ENCODE results near the gene RMDN3.

Gene RMDN3

GRCh38 chr15:40772014-40772413 is 17.0 kb upstream of the RMDN3 start:
- no peak for DNase-seq

- DNase-seq: no peak
Observed at GRCh38 chr15:40771242-40771641, 16.2 kb upstream of the RMDN3 start.

DNA sequence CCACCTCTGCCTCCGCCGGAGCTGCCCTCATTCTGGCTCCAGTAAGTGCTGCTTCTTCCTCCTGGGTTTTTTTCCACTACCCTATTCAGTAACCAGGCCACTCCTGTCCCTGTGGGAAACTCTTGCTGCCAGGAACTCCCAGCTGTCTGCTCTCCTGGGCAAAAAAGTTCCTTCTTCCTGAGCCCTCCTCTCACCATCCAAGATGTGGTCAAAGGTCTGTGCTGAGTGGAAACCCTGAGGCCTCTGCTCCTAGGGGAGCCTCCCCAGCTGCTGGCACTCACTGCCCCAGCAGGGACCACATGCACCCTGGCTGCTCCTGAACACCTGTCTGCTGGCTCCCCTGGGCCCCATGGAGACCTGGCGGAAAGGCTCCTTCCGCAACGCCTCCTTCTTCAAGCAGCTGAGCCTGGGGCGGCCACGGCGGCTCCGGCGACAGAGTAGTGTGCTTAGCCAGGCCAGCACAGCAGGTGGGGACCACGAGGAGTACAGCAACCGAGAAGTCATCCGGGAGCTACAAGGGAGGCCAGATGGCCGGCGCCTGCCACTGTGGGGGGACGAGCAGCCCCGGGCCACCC is 15.2 kb upstream of the RMDN3 start:
- DNase-seq: peak; percentile 18

GRCh38 chr15:40769274-40770146 is 14.5 kb upstream of the RMDN3 start, which contains the start of gene C15orf62:
Gene C15orf62, plus strand, starts transcription at chr15:40769980. Its CDS starts 516 bp downstream, at chr15:40770496.
- DNase-seq: peak; percentile 85

DNA sequence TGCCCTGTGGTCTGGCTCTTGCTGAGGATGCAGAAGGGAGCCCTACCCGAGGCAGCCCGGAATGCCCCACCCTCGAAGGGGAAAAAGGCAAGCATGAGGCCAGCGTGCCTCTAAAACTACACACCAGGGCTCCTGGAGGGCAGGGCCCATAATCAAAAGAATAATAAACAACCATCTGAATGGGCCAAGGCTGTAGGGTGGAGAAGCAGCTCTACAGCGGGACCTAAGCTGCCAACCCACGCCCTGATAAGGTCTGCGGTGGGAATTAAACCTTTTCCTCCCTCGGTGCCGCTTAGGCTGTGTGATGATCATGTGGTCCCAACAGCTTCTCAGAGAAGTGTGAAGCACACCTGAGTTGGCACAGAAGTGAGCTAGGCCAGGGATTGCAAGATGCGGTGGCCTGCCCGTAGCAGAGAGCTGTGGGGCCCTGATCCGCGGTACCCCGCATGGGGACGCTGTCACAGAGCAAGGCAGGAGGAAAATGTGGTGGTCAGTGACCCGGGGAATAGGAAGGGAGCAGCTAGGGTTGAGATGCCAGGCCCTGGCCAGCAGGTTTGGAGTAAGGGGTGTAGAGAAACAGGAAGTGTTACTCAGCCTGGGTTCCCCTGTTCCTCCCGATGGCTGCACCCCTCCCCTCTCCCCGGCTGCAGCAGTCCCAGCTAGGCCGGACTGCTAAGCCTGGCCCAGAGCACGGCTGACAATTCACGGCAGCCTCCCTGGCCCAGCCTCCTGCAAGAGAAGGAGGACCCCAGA is 13.6 kb upstream of the RMDN3 start:
- DNase-seq: no peak

DNA sequence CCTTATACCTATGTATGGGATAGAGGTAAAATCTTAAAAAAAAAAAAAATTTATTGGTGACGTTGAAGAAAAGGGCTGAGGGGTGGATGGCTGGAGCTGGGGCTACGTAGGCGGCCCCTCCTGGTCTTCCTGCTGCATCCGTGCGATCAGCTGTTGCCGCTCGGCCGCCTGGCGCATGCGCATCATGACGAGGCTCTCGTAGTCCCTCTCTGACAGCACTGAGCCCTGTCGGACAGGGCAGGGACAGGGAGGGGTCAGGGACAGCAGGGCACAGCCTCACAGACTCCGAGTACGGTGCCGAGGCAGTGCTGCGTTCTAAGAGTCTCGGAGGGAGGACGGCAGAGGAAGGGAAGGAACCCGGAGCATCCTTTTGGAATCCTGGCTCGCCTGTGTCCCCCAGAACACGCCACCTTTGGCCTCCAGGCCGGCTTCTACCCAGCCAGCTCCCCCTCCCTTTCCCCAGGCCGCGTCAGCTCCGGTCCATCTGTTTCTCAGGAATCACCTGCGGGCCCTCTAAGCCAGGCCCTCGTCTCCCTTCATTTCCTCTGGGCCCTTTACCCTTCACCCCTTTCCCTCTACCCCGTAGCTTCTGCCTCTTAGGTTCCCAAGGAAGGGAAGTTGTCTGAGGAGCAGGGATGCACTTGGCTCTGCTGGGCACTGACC is 12.9 kb upstream of the RMDN3 start:
- DNase-seq: no peak

DNA sequence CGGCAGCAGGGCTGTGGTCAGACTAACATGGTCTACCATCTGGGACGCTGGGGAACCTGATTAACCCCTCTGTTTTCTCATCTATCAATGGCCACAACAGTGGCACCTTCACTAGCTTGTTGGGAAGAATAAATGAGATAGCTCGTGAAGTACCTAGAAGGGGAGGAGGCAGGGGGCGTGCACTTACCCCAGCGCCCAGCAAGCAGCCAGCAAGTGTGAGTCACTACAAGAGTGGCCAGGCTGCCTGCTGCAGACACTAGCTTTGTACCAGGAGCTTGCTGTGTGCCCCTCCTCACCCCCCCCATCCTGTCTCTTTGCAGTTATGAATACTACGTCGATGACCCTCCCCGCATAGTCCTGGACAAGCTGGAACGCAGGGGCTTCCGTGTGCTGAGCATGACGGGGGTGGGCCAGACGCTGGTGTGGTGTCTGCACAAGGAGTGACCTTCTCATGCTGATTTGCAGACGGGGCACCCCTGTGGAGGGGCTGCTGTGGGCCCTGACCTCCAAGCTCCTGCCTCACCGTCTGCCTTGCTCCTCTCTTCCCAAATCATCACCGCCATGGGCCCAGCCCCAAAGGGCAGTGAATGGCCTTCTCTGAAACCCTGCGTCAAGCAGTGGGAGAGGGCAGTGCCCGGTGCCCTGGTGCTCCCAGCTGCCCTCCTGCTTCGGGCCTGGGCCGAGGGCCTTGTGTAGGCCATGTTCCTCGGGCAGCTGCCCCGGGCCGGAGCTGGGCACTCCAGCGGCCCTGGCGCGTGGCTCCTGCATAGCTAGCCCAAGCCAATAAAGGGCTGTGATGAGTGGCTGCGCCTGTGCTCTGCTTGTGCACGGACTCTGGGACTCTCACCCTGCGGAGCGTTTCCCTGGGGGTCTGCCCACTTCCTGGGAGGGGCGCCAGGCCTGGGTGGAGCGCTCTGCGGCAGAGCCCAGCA is 12.1 kb upstream of the RMDN3 start:
- no peak for DNase-seq

DNA sequence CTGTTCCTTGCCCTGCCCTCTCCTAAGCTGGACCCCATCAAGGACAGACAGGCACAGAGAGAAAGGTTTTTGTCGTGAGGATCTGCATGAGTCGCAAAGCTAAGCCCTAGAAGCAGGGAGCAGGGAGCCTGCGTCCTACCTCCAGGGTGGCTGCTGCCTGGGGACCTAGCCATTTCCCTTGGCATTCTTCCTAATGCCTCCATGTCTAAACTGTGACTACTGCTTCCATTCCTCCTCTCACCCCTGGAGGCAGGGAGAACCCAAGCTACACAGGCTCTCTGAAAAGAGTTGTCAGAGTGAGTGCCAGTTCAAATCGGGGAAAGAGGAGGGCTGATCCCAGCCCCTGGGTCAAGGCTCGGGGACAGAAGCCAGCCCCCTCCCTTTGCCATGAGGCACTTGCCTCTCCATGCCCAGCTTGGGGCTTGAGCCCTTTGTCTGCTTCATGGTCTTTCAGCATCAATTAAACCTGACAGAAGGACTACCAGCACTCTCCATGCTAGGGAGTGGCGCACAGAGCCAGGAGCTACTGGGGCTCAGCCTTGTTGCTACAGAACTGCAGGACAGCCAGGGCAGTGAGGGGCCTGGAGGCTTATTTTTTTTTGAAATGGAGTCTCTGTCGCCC is 11.3 kb upstream of the RMDN3 start:
- DNase-seq: no peak

- DNase-seq: no peak
Observed at GRCh38 chr15:40764629-40765103, 9.6 kb upstream of the RMDN3 start.

DNA sequence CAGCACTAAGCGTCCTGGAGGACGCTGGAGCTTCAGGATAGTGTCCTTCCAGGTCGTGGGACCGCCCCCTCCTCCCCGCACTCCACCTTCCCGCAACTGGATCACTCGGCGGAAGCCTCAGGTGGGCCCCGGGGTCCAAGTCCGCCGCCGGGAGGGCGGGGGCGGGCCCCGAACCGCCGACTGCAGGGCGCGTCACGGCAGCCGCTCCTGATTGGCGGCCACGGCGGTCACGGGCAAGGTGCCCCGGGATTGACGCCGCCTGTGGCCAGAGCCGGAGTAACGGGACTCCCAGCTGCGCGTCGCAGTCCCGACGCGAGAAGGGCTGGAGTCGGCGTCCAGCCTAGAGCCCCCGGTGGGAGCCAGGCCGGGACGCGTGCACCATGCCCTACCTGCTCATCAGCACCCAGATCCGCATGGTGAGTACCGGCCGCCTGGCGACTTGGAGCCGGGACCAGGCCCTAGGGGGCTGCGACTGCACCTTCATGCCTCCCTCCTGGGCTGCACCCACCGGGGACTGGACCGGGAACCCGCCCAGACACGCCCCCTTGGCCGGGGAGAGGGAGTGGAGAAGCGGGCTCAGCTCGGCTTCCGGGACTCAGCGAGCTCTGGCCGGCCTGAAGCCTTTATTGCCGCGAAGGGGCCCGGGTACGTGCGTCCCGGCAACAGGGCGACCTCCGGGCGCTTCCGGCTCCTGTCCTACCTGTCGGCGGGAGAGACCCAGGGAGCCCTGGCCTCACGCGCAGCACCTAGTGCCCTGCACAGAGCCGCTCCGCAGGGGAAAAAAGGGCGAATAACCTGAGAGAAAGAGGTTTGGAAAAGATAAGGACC is 9.0 kb upstream of the RMDN3 start, which contains the start of gene GCHFR:
GCHFR (plus strand) TSS at position 268 of the 828 bp plus-strand sequence; CDS start at position 381, 113 bp downstream.
- no peak for DNase-seq

DNA sequence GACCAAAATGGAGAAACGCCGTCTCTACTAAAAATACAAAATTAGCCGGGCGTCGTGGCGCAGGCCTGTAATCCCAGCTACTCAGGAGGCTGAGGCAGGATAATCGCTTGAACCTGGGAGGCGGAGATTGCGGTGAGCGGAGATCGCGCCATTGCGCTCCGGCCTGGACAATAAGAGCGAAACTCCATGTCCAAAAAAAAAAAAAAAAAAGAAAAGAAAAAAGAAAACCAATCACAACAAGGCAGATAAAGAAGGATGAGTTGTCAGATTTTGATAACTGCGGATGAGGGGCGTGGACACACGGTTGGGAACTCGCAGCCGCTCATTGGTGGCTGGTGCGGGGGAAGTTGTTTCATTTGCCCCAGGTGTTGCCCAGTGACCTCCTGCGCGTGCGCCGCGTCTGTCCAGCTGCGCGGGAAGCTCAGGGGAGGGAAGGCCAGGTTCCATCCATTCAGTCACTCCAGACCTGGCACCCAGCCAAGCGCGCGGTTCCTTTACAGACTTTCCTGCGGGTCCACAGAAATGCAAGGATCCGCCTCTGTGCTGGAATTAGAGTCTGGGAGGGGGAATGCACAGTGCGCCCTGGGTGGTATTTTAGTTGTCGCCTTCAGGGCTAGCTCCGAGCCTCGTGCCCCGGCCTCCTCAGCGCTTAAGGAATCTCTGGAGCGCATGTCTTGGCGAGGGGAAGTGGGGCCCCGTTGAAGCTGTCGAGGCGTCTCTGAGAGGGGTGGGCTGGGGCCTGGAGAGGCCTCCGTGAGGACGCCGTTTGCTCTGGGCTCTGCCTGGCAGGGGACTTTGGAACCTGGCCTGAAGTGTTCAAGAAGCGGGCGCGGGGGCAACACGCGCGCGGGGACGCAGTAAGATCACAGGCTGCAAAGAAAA is 8.1 kb upstream of the RMDN3 start:
- DNase-seq: peak; percentile 54

DNA sequence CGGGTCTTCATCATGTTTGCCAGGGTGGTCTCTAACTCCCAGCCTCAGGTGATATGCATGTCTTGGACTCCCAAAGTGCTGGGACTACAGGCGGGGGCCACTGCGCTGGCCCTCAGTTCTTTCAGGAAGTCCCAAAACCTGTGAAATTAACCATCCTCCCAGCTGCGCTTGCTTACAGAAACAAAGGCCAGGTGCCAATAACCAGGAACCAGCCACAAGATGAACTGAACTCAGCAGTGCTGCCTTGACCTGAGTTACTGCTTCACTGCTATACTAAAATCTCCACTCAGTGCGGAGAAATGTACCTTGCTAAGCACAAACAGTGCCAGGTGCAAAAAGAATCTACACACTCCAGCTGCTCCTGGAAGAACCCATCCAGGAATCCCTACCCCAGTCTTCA is 4.9 kb upstream of the RMDN3 start:
- DNase-seq: no peak

DNA sequence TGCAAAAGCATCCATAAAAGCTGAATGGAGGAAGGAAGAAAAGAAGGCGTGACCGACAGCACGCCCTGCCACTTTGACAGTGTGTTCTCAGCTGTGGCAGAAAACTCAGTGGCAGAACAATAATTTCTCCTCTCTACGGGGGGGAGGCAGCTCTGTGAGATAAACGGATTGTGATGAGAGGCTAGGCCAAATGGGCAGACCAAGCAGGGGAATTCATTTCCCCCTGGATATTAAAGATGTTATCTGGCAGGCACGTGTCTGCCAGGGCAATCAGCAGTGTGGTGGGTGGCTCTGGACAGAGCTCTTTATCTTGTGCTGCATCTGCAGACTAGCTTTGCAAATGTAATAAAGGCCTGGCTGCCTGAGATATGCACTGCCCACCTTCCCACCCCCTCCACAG is 1.9 kb upstream of the RMDN3 start:
- DNase-seq: peak; percentile 48

DNA sequence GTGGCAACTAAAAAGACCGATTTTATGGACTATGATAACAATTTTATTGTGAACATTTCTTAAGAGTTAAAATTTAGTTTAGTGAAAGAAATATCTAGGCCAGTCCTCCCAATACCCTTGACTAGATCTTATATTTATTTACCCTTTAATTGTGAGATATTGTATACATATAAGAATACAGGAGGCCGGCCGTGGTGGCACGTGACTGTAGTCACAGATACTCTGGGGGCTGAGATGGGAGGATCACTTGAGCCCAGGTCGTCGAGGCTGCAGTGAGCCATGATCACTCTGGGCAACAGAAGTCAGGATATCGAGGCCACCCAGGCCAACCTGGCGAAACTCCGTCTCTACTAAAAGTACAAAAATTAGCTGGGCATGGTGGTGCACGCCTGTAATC is 756 bp upstream of the RMDN3 start:
- peak; percentile 8 for DNase-seq

- no peak for DNase-seq
Observed at GRCh38 chr15:40754574-40754882, 526 bp downstream of the RMDN3 start.

DNA sequence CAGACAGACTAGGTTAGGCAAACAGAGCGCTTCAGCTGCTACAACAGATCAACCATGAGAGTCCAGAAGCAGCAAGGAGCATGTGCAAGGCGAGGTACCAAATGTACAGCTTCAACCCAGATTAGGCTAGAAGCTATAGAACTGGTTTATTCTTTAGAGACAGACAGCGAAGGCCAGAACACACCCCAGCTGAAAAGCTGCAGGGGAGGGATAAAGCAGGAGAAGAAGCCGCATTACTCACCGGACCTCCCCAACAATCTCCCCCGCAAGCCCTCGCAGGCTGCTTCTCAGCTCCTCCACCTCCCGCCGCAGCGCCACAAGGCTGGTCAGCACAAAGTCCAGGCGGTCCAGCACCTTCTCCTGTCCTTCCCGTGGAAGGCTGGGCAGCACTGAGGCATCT is 3.3 kb downstream of the RMDN3 start:
- no peak for DNase-seq

DNA sequence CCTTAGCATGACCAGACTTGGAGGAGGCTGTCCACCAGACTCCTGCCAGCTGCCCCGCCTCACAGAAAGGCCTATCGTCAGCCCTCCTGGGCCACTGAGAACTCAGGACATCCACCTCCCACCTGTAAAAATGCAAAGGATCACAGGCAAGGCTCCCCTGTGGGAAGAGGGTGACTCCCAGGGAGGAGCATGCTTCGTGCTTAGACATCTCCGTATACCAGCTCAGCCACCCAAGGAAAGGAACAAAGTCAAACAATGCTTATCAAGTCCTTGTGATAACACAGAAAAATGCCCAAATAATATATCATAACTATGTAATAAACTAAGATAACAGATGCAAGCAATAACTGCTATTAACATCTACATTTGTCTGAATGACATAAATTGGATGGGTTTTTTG is 4.2 kb downstream of the RMDN3 start:
- no peak for DNase-seq

DNA sequence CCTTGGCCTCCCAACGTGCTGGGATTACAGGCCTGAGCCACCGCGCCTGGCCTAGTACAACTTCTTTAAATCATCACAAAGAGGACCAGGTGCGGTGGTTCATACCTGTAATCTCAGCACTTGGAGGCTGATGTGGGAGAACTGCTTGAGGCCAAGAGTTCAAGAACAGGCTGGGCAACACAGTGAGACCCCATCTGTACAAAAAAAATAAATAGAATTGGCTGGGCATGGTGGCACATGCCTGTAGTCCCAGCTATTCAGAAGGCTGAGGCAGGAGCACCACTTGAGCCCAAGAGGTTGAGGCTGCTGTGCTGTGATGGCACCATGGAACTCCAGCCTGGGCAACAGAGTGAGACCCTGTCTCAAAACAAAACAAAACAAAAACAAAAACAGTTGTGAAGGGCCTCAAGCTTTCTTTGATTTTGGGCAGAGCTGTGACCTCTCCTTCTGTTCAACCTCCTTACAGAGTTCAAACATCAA is 5.9 kb downstream of the RMDN3 start:
- no peak for DNase-seq

Data from NCI-H345 (cell line).